Measurements from ENCODE around the gene PLAC8L1.
"Not testable (repeated sequence)": the region's sequence is repeated elsewhere in the genome, so short reads cannot be mapped to it uniquely, and the experiment has no call there.

PLAC8L1 gene, protein sequence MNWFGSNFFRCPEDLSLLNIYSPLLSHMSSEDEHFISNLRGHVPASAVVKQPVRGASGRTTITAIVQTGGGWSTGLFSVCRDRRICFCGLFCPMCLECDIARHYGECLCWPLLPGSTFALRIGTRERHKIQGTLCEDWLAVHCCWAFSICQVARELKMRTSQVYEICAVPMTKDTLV

DNA sequence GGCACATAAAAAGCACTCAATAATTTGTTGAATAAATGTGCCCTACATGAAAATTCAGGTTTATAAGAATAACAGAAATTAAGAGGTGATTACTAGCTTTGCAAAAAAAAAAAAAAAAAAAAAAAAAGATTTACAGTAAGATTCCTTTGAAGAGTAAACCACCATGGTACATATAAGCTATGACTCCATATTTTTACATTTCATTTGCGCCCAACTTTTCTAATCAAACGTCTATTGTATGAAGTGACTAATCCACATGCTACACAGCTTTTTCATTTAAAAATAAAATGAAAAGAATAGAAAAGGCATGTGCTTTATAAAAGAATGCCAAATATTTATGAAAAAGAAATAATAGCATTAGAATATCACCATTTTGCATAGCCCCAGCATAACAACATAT, at the start of gene PLAC8L1:
PLAC8L1 (minus strand) TSS at position 101 of the 400 bp plus-strand sequence. CDS start 1,266 bp downstream, outside the sequence.
- no peak for DNase-seq (ENCODE audit: low read depth)

DNA sequence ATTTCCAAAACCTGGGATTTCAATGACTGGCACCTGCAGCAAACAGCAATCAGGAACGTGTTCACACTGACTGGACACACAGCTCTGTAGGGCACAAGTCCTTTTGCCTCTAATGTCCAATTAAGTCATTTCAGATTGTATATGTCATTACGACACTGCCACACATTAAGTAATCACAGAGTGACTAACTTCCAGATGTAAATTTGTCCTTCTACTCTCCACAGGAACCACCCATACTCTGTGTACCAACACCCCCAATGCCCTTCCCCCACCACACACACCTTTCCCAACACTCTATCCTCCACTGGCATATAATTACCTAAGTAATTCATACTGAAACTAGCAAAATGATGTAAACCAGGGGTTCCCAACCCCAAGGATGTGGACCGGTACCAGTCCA, 46.6 kb upstream of the PLAC8L1 start:
- DNase-seq (ENCODE audit: low read depth), result no peak

DNA sequence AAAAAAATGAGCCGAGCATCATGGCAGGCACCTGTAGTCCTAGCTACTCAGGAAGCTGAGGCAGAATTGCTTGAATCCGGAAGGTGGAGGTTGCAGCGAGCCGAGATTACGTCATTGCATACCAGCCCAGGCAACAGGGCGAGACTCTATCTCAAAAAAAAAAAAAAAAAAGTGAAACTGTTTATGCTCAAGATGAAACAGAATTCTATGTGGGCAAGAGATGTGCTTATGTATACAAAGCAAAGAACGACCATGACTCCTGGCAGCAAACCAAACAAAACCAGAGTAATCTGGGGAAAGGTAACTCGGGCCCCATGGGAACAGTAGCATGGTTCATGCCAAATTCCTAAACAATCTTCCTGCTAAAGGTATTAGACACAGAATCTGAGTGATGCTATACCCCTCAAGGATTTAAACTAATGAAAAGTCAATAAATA, 32.6 kb upstream of the PLAC8L1 start:
- no peak for DNase-seq (ENCODE audit: low read depth)

DNA sequence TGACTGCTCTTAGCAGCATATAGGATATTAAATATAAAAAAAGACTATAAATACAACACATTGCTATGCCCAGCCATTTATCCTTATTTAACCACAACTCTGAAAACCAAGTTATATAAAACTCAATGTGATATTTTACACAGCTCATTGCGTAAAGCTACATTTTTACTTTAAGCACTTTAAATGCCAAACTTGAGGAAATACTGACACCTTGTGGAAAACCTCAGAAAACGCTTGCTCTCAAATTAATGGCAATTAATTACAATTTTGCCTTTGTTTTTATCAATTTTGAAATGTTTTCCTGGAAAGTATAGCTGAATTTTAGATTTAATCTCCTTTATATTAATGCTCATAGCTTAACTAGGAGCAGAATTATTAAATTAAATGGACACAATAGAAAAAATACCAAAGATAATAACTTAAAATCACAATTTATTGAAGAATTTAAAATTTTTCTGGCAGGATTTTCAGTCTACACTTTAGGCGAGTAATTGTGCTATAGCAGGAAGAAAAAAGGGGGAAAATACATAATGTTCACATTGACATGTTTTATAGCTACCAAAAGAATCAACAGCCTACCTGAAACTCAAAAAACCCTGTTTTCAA, 25.2 kb upstream of the PLAC8L1 start:
- DNase-seq (ENCODE audit: low read depth), result no peak

DNA sequence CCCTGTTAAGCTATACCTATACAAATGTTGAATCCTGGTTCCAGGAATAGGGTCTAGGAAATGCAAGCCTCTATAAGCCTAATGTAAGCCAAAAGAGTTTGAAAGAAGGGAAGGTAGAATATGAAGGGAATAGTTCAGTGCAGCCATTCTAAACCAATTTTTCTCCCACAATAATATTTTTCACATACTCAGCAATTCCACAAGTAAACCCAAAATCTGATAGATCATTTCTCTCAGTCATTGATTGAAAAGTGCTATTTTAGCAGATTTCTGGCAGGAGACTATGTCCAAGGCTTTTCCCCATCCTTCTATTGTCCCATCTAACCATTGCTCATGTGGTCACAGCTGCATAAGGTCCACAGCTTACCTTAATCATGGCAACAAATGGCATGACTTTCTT, 20.7 kb upstream of the PLAC8L1 start:
- DNase-seq (ENCODE audit: low read depth), result no peak

DNA sequence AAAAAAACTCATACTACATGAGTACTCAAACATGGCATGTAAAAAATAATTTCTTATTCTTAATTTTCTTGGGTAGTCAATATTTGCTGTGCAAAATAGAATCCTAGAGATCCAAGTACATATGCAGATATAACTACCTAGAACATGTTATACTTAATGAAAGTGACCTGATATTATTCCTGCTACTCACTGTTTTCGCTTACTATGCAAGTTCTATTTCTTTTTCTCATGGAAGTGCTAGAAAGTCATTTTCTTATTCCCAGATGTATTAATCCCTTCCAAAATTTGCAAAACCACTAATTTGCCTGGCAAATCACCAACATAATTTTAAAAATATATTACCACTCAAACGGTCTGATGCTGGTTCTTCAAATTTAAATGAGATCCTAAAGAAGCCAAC, 19.2 kb upstream of the PLAC8L1 start:
- no peak for DNase-seq (ENCODE audit: low read depth)

DNA sequence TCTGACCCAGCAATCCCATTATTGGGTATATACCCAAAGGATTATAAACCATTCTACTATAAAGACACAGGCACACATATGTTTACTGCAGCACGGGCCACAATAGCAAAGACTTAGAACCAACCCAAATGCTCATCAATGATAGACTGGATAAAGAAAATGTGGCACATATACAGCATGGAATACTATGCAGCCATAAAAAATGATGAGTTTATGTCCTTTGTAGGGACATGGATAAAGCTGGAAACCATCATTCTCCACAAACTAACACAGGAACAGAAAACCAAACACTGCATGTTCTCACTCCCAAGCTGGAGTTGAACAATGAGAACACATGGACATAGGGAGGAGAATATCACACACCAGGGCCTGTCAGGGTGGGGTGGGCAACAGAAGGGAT, 16.1 kb upstream of the PLAC8L1 start:
- DNase-seq (ENCODE audit: low read depth), result not testable (repeated sequence)

DNA sequence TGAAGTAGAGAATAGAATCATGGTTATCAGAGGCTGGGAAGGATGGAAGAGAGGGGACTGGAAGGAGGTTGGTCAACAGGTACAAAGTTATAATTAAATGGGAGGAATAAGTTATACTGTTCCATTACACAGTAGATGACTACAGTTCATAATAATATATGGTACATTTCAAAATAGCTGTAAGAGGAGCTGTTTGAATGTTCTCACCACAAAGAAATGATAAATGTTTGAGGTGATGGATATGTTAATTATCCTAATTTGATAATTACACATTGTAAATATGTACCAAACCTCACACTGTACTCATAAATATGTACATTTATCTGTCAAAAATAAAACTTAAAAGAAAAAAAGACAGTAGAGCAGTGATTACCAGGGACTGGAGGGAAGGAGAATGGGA, 12.9 kb upstream of the PLAC8L1 start:
- DNase-seq (ENCODE audit: low read depth), result no peak

DNA sequence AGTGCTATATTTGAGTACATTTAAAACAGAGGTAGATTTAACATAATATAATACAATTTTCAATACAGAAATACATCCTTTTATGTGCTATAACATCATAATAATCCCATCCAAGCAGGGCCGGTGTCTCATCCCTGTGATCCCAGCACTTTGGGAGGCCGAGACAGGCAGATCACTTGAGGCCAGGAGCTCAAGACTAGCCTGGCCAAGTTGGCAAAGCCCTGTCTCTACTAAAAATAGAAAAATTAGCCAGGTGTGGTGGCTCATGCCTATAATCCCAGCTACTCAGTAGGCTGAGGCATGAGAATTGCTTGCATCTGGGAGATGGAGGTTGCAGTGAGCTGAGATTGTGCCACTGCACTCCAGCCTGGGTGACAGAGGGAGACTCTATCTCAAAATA, 11.8 kb upstream of the PLAC8L1 start:
- not testable (repeated sequence) for DNase-seq (ENCODE audit: low read depth)

DNA sequence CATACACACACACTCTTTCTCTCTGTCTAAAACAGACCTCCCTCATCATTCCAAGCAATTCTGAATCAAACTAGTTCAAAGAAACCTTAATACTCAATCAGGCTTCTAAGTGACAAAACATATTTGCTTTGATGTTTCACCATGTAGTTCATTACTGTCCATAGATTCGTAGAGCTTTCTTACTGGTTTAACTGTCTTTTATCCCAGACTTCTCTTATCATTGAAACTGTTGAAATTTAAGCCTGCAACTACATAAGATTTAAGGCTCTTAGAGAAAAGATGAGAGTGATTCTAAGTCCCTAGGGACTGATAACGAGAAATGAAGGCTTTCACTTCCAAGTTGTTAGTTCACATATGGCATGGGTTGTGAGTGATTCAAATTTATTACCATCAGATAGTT, 11.0 kb upstream of the PLAC8L1 start:
- no peak for DNase-seq (ENCODE audit: low read depth)

DNA sequence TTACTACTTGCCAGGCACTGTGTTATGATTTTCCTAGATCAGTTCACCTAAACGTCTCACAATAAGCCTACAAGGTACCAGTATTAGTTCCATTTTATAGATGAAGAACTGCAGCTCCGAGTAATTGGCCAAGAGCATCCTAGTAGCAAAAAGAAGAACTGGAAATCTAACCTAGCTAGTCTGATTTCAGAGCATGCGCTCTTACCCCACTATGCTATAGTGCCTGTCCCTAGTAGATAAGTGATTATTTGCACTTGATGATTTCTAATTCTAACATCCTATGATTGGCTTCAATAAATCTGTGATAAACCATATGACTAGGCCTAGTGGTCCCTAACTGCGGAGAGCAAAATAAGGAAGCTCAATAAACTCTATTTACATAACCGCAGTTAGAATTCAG, 7.1 kb upstream of the PLAC8L1 start:
- no peak for DNase-seq (ENCODE audit: low read depth)

DNA sequence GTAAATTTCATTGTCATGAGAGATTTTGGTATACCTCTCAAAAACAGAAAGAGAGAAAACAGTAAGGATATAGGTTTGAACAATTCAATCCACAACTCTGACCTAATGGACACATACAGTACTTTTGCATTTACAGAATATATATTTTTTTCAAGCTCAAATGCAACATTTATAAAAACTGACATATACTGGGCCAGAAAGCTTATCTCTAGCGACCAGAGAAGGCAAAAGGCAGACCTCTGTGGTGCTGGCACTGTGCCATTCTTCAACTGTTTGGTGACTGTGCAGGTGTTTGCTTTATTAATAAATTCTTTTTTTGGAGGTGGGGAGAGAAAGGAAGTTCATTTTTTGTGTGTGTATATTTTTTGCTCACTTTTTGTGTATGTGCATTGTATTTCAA, 6.0 kb upstream of the PLAC8L1 start:
- DNase-seq (ENCODE audit: low read depth), result no peak

DNA sequence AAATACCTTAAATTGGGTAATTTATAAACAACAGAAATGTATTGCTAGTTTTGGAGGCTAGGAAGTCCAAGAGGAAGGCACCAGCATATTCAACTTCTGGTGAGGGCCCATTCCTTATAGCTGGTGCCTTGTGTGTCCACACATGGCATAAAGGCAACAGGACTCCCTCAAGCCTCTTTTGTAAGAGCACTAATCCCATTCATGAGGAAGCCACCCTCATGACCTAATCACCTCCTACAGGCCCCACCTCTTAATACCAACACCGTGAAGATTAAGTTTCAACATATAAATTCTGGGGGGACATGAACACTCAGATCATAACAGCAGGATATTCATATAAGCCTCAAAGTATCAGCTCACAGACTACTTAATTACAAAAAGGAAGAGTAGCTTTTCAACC, 4.0 kb upstream of the PLAC8L1 start:
- no peak for DNase-seq (ENCODE audit: low read depth)

DNA sequence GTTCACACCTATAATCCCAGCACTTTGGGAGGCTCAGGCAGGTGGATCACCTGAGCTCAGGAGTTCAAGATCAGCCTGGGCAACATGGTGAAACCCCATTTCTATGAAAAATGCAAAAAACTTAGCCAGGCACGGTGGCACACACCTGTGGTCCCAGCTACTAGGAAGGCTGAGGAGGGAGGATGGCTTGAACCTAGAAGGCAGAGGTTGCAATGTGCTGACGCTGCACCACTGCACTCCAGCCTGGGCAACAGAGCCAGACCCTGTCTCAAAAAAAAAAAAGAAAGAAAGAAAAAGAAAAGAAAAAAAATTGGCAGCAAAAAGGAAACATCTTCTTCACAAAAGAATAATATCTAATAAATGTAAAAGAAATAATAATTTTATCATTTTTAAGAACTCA, 3.5 kb upstream of the PLAC8L1 start:
- not testable (repeated sequence) for DNase-seq (ENCODE audit: low read depth)

DNA sequence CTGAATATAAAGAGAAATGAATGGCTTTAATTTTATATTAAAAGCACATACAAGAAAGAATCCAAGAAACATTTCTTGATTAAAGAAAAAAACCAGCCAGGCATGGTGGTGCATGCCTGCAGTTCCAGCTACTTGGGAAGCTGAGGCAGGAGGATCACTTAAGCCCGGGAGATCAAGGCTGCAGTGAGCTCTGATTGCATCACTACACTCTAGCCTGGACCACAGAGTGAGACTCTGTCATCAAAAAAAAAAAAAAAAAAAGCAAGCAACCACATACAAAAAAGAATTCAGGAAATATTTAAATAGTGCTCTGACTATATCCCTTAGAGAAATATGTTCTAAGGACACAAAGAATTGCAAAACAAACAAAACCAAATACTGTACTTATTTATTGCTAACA, 2.5 kb upstream of the PLAC8L1 start:
- no peak for DNase-seq (ENCODE audit: low read depth)

DNA sequence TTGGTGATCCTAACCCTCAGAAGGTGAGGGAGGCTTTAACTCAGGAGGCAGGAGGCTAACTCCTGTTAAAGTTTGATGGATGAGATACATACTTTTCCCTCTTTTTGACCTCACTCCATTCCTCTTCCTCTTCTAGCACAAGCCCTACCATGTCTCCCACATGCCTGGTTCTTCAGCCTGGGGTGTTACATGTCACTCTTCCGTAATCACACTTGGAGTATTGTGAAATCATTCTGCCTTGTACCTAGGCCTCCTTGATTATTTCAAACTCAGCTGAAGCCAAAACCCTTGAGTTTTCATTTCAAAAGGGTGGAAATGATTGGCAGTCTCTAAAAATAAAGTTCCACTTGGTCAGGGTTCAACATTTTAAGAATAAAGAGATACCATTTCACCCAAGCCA, 1.8 kb downstream of the PLAC8L1 start:
- DNase-seq (ENCODE audit: low read depth), result no peak

DNA sequence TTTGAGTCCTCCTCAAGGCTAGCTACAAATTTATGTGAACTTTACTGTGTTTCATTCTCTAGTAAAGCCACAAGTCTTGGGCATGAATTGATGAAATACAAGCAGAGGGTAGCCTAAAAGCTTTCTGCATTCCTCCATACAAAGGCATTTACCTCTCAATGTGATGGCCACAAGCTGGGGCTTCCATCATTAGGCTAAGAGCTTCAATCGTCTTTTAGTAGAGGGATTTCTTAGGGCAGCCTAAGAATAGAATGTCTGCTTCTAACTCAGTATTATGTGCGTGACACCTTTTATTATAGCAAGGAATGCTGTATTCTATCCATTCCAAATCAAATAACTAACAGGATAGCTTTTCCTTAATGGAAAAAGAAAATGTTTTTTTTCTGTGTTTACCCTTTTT, 3.7 kb downstream of the PLAC8L1 start:
- DNase-seq (ENCODE audit: low read depth), result no peak

DNA sequence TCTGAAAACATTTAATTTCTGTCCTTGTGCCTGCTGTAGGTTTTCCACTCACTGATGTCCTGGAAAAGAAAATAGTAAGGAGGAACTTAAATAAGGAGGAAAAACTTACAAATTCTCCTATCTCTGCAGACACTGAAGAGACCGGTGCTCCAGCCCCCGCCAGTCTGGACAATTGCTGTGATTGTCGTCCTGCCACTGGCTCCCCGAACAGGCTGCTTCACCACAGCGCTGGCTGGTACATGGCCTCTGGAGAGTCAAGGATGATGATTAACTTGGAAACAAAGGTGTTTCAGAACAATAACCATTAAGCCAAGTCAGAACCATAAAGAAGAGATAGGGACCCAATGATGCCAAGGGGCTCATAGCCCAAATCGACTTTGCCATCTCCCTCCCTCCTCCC, 7.3 kb downstream of the PLAC8L1 start:
- DNase-seq (ENCODE audit: low read depth), result no peak

DNA sequence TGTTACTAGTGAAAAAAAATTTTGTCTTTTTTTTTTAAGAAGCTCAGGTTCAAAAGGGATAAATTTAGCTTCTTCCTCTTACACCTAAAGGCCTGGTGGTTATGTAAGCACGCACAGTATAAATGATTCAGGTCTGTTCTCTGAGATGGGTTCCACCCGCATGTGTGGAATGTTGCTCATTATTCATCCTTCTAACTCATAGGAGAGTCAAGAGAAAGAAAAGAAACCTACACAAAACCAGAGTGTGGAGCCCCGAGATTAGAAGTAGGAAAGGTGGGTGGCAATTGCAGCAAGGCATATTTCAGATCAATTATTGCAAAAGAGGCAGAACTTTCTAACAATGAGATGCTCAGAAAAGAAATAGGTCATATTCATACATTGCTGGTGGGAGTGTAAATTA, 13.5 kb downstream of the PLAC8L1 start:
- DNase-seq (ENCODE audit: low read depth), result no peak

DNA sequence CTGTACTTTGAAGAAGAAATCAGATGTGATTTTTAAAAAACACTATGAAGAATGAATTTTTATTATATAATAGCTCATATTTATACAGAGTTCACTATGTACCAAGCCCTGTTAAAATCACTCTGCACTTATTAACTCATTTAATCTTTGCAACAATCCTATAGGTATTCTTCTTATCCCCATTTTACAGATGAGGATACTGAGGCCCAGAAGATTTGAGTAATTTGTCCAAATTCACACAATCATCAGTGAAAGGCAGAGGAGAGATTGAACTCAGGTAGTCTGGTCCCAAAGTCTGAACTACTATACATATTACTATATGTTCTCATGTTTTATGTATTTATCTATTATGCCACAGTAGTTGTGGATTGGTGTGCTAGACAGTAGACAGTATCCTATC, 16.1 kb downstream of the PLAC8L1 start:
- no peak for DNase-seq (ENCODE audit: low read depth)

DNA sequence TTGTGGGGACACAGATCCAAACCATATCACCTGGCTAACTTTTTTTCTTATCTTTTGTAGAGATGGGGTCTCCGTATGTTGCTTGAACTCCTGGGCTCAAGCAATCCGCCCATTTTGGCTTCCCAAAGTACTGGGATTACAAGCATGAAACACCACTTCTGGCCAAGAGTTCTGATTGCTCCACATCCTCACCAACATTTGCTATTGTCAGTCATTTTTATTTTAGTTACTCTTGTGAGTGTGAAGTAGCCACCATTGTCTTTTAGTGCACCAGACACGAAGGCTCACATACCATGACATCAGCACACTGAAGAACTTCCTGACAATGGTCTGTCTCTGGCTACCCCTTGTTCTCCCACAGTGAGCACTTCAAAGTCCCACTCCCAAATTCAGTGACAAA, 17.3 kb downstream of the PLAC8L1 start:
- no peak for DNase-seq (ENCODE audit: low read depth)

DNA sequence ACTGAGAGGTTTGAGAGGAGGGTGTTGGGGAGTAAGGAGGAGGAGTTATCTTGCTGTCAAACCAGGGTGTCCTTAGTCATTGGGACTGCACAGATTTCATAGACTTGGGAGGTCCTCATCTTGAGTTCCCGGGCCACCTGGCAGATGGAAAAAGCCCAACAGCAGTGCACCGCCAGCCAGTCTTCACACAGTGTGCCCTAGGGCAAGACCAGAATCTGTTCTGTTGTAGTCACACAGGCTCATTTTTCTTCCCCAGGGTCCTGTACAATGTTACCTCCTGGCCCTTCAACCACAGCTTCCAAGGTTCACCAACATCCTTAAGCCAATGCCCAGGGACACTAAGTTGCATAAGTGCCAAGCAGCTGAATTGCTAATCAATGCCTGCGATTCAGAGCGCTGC, 21.0 kb downstream of the PLAC8L1 start:
- DNase-seq (ENCODE audit: low read depth), result no peak

DNA sequence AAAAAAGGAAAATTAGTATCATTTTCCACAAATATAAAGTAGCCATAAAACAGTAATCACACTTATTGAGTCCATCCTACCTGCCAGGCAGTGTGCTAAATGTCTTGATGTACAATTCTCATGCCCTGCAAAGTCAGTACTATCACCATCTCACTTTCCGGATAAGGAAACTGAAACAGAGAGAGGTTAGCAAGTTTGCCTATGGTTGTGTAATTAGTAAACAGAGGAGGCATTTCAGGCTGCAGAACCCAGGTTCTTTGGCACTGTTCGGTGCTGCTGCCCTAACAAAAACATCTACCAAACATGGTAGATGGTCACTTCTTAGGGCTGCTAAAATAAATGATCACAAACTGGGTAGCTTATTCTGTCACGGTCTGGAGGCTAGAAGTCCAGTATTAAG, 22.6 kb downstream of the PLAC8L1 start:
- DNase-seq (ENCODE audit: low read depth), result no peak

DNA sequence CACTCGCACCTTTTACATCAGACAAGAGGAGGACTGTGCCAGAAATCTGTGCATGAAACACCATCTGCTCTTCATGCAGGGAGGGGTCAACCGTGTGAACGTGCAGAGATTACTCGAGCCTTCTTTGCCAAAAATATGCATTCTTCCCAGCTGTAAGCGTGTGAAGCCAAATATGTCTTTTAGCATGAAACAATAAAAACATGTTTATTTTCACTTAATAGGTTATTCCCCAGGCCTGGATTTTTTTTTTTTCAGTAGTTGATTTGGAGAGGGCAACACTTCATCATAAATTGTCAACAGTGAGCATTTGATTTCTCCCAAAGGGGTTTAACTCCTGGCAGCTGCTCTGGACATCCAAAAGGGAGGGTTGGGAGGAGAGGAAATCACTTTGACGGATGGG, 23.8 kb downstream of the PLAC8L1 start:
- DNase-seq (ENCODE audit: low read depth), result no peak
